DOHH2 (cell line): ENCODE measurements around the gene GASK1A.

Experiments used
- H3F3A ChIP-seq: fragments of 200-600 bp; sonication (generic), shearing (Covaris generic); 2 replicates; pipeline ENCODE4 v1.6.0; 2016; ENCODE audit warnings: antibody characterized with exemption, mild to moderate bottlenecking; ENCODE audit not compliant: control insufficient read depth, insufficient read depth
- H3K27ac ChIP-seq: fragments of 200-600 bp; sonication (generic); 2 replicates; pipeline ENCODE4 v1.5.1; 2014; ENCODE audit warnings: low read depth, mild to moderate bottlenecking, low read length, moderate library complexity
- H3K27me3 ChIP-seq: fragments of 200-600 bp; sonication (generic); 2 replicates; pipeline ENCODE4 v1.6.1; 2014; ENCODE audit warnings: mild to moderate bottlenecking, low read length, mixed read lengths; ENCODE audit not compliant: control insufficient read depth
- H3K36me3 ChIP-seq: fragments of 200-600 bp; sonication (generic); 2 replicates; pipeline ENCODE4 v1.6.1; 2014; ENCODE audit warnings: mild to moderate bottlenecking, low read length, moderate library complexity, mixed read lengths; ENCODE audit not compliant: control insufficient read depth
- H3K4me1 ChIP-seq: fragments of 200-600 bp; sonication (generic); 2 replicates; pipeline ENCODE4 v1.6.1; 2014; ENCODE audit warnings: mild to moderate bottlenecking, low read length, mixed read lengths; ENCODE audit not compliant: control insufficient read depth
- H3K4me2 ChIP-seq: fragments of 200-600 bp; sonication (generic); 2 replicates; pipeline ENCODE4 v1.6.0; 2014; ENCODE audit warnings: mild to moderate bottlenecking, low read length, moderate library complexity
- H3K4me3 ChIP-seq: fragments of 200-600 bp; sonication (generic); 2 replicates; pipeline ENCODE4 v1.5.1; 2014; ENCODE audit warnings: mild to moderate bottlenecking, low read length, mixed read lengths
- H3K79me2 ChIP-seq: fragments of 200-600 bp; sonication (generic); 2 replicates; pipeline ENCODE4 v1.6.1; 2014; ENCODE audit warnings: mild to moderate bottlenecking, low read length, mixed read lengths; ENCODE audit not compliant: control insufficient read depth
- H3K9me2 ChIP-seq: fragments of 200-600 bp; sonication (generic); replicated peaks from 2 replicates; pipeline ENCODE4 v1.6.1; 2014; ENCODE audit warnings: mild to moderate bottlenecking, low read length, mixed read lengths; ENCODE audit not compliant: control insufficient read depth
- H3K9me3 ChIP-seq: fragments of 200-600 bp; sonication (generic); 2 replicates; pipeline ENCODE4 v1.6.1; 2014; ENCODE audit warnings: antibody characterized with exemption, low read length, mixed read lengths; ENCODE audit not compliant: control insufficient read depth, insufficient read depth
- H4K20me1 ChIP-seq: fragments of 200-600 bp; sonication (generic); 2 replicates; pipeline ENCODE4 v1.6.0; 2014; ENCODE audit warnings: low read depth, mild to moderate bottlenecking, antibody characterized with exemption, low read length, moderate library complexity; ENCODE audit not compliant: control insufficient read depth, insufficient read depth
- EZH2phosphoT487 ChIP-seq: fragments of 200-600 bp; sonication (generic); IDR thresholded peaks from 2 replicates; pipeline ENCODE4 v1.6.1; 2017; ENCODE audit warnings: borderline replicate concordance, mild to moderate bottlenecking, antibody characterized with exemption, low read length, moderate library complexity, mixed read lengths
- TF ChIP-seq, protein P1 (sequence below): fragments of 200-600 bp; sonication (generic); IDR thresholded peaks from one replicate; pipeline ENCODE4 v1.5.1; 2014; ENCODE audit warnings: antibody characterized with exemption, mild to moderate bottlenecking, low read depth, low read length; ENCODE audit not compliant: poor library complexity, severe bottlenecking

The GASK1A gene

DNA sequence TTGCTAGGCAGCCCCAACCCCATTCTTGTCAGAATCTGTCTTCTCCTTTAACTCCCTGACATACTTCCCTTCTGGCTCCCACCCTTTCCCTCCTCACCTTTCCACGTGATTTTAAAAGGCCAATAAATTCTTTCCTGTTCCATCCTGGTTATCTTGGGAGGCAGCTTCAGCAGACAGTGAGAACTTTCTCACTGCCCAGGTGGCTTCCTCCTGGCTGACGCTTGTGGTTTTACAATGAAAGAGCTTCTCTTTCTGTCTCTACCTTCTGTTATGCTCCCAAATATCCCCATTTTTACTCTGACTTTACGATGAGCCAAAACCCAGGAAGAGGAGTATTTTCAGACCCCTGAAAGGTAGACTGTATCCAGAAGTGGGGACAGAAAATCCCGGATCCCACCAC is 42.1 kb downstream of the GASK1A start:
- Histone ChIP-seq H3K9me2 (no peaks in the 10 kb centered on the region), H3K4me1 (peaks cover 5% of the 10 kb centered on the region), H3F3A (no peaks in the 10 kb centered on the region), H3K27me3 (no peaks in the 10 kb centered on the region), H4K20me1 (no peaks in the 10 kb centered on the region), H3K9me3 (peaks cover 16% of the 10 kb centered on the region), H3K4me3 (no peak overlapping the region), H3K27ac (no peak overlapping the region), H3K79me2 (no peaks in the 10 kb centered on the region), H3K36me3 (no peaks in the 10 kb centered on the region), H3K4me2 (no peak overlapping the region)
- TF ChIP-seq, protein P1, sequence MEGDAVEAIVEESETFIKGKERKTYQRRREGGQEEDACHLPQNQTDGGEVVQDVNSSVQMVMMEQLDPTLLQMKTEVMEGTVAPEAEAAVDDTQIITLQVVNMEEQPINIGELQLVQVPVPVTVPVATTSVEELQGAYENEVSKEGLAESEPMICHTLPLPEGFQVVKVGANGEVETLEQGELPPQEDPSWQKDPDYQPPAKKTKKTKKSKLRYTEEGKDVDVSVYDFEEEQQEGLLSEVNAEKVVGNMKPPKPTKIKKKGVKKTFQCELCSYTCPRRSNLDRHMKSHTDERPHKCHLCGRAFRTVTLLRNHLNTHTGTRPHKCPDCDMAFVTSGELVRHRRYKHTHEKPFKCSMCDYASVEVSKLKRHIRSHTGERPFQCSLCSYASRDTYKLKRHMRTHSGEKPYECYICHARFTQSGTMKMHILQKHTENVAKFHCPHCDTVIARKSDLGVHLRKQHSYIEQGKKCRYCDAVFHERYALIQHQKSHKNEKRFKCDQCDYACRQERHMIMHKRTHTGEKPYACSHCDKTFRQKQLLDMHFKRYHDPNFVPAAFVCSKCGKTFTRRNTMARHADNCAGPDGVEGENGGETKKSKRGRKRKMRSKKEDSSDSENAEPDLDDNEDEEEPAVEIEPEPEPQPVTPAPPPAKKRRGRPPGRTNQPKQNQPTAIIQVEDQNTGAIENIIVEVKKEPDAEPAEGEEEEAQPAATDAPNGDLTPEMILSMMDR: no peak
- no peak for TF ChIP-seq EZH2phosphoT487

DNA sequence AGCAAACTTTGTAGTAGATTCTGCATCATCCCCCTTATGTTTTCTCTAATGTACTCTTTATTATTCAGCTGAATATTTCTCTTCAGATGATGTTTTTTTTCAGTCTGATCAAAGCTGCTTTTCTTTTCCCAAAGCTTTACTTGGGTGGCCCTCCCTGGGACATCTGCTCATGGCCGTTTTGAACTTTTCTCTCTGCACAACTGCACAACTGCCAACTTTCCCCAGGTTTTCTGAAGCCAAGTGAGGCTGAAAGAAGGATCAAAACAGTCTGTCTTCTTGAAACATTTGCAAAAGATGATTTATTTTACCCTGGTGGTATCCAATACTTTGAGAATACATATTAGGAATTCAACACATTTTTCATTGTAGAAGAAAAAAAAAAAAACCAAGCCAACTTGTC is 43.0 kb downstream of the GASK1A start:
- Histone ChIP-seq H3F3A (no peaks in the 10 kb centered on the region), H3K79me2 (no peaks in the 10 kb centered on the region), H3K4me3 (no peak overlapping the region), H3K9me3 (peaks cover 6% of the 10 kb centered on the region), H3K27me3 (no peaks in the 10 kb centered on the region), H4K20me1 (no peaks in the 10 kb centered on the region), H3K27ac (no peak overlapping the region), H3K36me3 (no peaks in the 10 kb centered on the region), H3K4me1 (no peaks in the 10 kb centered on the region), H3K9me2 (no peaks in the 10 kb centered on the region), H3K4me2 (no peak overlapping the region)
- TF ChIP-seq EZH2phosphoT487: no peak
- TF ChIP-seq, protein P1: no peak

DNA sequence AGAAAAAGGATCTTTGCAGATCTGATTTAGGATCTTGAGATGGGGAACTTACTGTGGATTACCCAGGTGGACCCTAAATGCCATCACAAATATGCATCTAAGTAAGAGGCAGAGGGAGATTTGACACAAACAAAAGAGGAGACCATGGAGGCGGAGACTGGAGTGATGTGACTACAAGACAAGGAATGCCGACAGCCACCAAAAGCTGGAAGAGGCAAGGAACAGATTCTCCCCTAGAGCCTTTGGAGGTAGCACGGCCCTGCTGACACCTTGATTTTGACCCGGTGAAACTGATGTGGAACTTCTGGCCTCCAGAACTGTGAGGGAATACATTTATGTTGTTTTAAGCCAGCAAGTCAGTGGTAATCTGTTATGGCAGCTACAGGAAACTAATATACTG is 44.0 kb downstream of the GASK1A start:
- TF ChIP-seq EZH2phosphoT487: no peak
- H3K4me1 ChIP-seq: no peaks in the 10 kb centered on the region

DNA sequence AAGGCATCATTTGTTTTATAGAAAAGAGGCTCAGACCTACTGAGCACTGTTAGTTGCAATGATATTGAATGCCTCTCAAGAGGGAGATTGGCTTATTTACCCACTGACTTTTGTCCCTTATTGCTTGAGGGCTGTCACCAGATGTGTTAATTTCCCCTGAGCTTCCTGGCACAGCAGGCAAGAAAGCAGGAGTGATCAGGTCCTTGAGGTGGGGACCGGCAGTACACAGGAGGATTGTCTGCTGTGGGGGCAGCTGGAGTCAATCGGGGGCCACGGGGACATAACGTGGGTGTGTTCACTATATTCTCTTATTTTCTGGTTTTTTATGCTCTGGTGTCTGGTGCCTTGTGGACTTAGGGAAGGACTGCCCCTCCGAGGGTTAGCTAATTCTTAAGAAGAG is 44.6 kb downstream of the GASK1A start:
- Histone ChIP-seq H3K4me1 (no peaks in the 10 kb centered on the region), H3K36me3 (no peaks in the 10 kb centered on the region), H3K9me3 (no peaks in the 10 kb centered on the region), H3K4me2 (no peak overlapping the region), H4K20me1 (no peaks in the 10 kb centered on the region), H3K27ac (no peak overlapping the region), H3K27me3 (no peaks in the 10 kb centered on the region), H3K4me3 (no peak overlapping the region), H3K79me2 (no peaks in the 10 kb centered on the region), H3K9me2 (no peaks in the 10 kb centered on the region), H3F3A (no peaks in the 10 kb centered on the region)
- no peak for TF ChIP-seq EZH2phosphoT487
- TF ChIP-seq, protein P1: no peak

More for the DNA sequence above, 44.0 kb downstream of the GASK1A start:
- no peak overlapping the region for H3K4me2 ChIP-seq
- H3K4me3 ChIP-seq: no peak overlapping the region
- H3K27me3 ChIP-seq: no peaks in the 10 kb centered on the region
- H3K36me3 ChIP-seq: no peaks in the 10 kb centered on the region
- no peaks in the 10 kb centered on the region for H3K9me2 ChIP-seq
- H3K79me2 ChIP-seq: no peaks in the 10 kb centered on the region
- H3K27ac ChIP-seq: no peak overlapping the region
- H3K9me3 ChIP-seq: no peaks in the 10 kb centered on the region
- no peaks in the 10 kb centered on the region for H3F3A ChIP-seq
- H4K20me1 ChIP-seq: no peaks in the 10 kb centered on the region
